DMS53 treated with DMSO at 0.1 percent for 48 hours (cell line): ENCODE results near the gene FCER2.
"Not testable (repeated sequence)": the region's sequence is repeated elsewhere in the genome, so short reads cannot be mapped to it uniquely, and the experiment has no call there.

Source experiments
- DNase-seq: peaks from one replicate; lab custom pipeline; 2025; ENCODE audit not compliant: unreplicated experiment; lab: John Stamatoyannopoulos, UW

FCER2 gene

GRCh38 chr19:7654401-7654800 is 47.5 kb downstream of the FCER2 start:
- DNase-seq = no peak

DNA sequence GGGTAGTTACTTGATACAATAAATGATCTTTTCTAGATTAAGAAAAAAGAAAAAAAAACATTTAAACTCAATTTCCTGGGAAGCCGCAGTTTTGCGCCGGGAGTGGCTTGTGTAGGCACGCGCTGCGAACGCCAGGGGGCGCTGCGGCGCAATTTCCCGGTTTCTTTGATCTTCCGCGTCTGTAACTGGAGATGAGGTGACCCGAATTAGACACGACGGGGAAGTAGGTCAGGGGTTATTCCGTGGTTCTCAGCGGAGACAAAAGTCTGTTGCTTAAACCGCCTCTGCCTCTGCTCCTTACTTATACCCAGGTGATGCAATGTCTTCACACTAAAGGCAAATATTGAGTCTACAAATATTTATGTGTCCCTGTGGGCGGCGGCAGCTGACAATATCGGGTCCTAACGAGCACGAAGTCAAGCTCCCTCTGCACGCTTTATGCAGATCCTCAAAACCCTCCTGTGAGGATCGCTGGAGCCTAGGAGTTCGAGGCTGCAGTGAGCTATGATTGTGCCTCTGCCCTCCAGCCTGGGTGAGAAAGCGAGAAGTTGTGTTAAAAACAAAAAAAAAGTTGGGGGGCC is 49.8 kb downstream of the FCER2 start:
- DNase-seq = peak; percentile 83

- no peak for DNase-seq
Measured at GRCh38 chr19:7650148-7650547, 51.8 kb downstream of the FCER2 start.

DNA sequence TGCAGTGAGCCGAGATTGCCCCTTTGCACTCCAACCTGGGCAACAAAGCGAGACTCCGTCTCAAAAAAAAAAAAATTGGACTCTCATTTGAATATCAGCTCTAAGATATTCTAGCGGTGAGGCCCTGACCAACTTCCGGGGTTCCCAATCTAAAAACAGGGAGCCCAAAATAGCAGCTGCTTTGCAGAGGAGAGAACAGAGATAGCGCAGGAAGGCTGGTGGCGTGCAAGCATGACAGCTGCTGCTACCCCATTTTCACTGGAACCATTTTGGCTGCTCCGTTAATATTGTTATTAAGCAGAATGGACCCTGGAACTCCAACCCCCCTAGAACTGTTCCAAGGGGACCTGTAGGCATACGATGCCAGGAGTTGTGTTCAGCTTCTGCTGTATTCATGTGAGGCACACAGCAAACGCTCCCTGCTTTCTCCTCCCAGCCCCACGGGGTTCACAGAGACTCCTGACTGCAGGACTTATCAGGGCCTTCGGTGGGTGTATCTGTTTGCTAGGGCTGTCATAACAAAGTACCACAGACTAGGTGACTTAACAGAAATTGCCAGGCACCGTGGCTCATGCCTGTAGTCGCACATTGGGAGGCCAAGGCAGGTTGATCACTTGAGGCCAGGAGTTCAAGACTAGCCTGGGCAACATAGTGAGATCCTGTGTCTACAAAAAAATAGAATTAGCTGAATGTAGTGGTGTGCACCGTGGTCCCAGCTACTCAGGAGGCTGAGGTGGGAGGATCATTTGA is 53.5 kb downstream of the FCER2 start:
- no peak for DNase-seq

DNA sequence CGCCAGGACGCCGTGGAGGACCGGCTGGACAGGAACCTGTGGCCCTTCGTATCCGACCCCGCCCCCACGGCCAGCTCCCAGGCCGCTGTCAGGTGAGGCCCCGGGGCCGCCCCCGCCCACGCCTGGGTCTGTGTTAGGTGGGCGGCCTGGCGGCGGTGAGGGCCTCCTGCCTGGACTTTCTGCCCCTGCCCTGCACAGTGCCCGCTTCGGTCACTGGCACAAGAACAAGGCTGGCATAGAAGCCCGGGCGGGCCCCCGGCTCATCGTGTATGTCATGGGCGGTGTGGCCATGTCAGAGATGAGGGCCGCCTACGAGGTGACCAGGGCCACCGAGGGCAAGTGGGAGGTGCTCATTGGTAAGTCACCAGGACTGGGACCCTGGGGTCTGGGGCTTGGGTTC is 54.8 kb downstream of the FCER2 start:
- no peak for DNase-seq

GRCh38 chr19:7646426-7646700 is 55.6 kb downstream of the FCER2 start:
- DNase-seq = no peak

GRCh38 chr19:7645656-7646425 is 56.1 kb downstream of the FCER2 start:
- no peak for DNase-seq

DNA sequence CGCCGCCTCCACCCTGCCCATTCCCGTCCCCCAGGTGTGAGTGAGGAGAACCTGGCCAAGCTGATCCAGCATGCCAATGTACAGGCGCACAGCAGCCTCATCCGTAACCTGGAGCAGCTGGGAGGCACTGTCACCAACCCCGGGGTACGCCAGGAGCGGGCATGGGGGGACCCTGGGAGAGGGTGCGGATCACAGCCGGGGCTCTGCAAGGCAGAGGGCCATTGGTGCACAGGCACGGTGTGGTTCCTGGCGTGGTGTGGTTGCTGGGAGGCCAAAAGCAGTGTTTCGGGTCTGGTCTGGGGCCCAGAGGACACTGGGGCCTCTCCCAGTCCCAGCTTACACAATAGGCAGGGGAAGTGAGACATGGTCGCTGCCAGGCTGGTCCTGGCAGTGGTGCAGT is 56.8 kb downstream of the FCER2 start:
- DNase-seq = no peak

GRCh38 chr19:7644550-7644877 is 57.4 kb downstream of the FCER2 start:
- no peak for DNase-seq

- DNase-seq = not testable (repeated sequence)
Measured at GRCh38 chr19:7643629-7644549, 58.0 kb downstream of the FCER2 start.

DNA sequence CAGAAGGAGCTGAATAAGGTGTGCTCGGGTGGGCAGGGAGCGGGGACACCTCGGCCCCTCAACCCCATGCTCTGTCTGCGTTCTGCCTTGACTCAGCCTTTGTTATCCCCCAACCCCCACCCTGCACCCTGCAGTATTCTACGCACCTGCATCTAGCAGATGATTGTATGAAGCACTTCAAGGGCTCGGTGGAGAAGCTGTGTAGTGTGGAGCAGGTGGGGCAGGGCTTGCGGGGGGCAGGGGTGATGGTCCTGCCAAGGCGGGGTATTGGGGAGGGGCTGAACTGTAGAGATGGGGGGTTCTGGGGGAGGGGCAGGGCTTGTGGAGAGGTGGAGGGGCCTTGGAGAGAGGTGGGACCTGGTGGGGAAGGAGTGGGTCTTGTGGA is 58.9 kb downstream of the FCER2 start:
- no peak for DNase-seq

DNA sequence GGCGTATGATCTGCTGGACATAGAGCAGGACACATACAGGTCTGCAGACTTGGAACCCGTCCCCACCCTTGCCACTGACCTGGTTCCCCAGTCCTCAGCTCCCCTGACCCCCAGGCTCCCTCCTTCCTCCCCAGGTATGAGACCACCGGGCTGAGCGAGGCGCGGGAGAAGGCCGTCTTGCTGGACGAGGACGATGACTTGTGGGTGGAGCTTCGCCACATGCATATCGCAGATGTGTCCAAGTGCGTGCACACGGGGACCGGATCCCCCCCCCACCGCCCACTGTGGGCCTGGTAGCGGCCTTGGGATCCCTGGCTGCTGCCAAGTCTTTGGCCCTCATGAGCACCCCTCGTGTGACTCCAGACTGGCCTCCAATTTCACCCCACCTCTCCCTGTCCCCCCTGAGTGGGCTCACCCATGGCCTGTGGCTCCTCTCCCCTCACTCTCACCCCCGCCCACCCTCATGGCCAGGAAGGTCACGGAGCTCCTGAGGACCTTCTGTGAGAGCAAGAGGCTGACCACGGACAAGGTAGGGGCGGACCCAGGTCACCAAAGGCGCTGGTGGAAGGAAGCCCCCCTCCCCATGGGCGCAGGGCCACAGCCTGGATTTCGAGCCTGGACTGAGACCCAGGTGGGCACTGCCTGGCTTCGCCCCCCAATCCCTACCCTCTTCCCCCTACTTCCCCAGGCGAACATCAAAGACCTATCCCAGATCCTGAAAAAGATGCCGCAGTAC is 59.5 kb downstream of the FCER2 start:
- DNase-seq = no peak

DNA sequence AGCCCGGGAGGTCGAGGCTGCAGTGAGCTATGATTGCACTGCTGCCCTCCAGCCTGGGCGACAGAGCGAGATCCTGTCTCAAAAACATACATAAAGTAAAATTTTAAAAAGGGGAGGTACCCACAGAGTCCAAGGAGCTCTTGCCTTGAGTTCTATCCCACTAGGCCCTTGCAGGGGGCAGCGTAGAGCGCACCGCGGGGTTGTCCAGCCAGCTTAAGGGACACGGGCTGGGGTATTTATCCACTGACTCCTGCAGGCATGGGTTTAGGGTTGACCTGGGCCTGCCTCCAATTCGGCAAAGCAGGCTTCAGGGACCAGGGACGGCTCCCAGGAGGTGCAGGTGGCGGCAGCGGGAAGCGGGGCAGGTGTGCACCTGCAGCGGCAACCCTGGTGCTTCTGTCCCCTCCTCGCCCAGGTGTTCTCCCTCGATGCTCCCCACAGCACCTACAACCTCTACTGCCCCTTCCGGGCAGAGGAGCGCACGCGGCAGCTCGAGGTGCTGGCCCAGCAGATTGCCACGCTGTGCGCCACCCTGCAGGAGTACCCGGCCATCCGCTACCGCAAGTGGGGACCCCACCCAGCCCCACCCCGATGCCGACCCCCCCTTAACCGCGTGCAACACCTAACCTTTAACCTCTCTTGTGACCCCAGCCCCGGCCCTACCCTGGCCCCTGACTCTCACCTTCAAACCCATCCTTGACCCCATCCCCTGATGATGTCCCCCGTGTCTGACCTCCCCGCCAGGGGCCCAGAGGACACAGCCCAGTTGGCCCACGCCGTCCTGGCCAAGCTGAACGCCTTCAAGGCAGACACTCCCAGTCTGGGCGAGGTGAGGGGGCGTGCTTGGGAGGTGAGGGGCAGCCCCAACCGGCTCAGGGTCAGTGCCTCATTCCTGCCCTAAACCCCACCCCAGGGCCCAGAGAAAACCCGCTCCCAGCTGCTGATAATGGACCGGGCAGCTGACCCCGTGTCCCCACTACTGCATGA is 60.3 kb downstream of the FCER2 start:
- DNase-seq = no peak

- DNase-seq = no peak
Measured at GRCh38 chr19:7640803-7641202, 61.1 kb downstream of the FCER2 start.

- DNase-seq = no peak
Measured at GRCh38 chr19:7639863-7640348, 62.0 kb downstream of the FCER2 start.

DNA sequence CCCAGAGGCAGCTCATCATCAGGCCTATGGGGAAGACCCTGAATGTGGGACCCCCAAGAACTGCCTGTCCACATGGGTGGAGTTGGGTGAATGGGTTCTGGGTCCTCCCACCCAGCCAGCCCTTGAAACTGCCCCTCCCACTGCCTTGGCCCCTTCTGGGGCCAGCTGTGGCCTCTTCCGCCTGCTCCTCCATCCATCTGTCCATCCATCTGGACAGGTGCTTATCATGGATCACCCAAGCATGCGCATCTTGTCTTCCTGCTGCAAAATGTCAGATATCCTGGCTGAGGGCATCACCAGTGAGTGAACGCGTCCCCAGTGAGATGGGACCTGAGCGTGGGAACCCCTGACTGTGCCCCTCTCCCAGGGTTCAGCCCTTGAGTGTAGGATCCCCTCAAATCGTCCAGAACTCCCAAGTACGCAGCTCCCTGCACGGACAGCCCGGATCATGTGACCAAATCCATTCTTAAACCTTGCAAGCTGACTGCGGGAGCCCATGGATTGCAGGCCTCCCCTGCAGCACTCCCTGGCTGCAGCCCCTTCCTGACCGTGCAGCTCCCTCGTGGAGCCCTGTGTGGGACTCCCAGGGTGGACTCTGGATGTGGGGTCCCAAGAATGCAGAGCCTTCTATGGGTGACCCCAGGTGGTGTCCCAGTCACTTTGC is 63.0 kb downstream of the FCER2 start:
- no peak for DNase-seq
